ENCODE data around the gene C2CD4C.
"Not testable (repeated sequence)": the region's sequence is repeated elsewhere in the genome, so short reads cannot be mapped to it uniquely, and the experiment has no call there.

DNA sequence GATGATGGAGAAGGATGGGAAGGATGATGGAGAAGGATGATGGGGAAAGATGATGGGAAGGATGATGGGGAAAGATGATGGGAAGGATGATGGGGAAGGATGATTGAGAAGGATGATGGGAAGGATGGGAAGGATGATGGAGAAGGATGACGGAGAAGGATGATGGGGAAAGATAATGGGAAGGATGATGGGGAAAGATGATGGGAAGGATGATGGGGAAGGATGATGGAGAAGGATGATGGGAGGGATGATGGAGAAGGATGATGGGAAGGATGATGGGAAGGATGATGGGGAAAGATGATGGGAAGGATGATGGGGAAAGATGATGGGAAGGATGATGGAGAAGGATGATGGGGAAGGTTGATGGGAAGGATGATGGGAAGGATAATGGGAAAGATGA, 14.1 kb downstream of the C2CD4C start:
- TF ChIP-seq POLR2A (IDR thresholded peaks at IDR 0.05), result not testable (repeated sequence)
- TF ChIP-seq, protein P1, sequence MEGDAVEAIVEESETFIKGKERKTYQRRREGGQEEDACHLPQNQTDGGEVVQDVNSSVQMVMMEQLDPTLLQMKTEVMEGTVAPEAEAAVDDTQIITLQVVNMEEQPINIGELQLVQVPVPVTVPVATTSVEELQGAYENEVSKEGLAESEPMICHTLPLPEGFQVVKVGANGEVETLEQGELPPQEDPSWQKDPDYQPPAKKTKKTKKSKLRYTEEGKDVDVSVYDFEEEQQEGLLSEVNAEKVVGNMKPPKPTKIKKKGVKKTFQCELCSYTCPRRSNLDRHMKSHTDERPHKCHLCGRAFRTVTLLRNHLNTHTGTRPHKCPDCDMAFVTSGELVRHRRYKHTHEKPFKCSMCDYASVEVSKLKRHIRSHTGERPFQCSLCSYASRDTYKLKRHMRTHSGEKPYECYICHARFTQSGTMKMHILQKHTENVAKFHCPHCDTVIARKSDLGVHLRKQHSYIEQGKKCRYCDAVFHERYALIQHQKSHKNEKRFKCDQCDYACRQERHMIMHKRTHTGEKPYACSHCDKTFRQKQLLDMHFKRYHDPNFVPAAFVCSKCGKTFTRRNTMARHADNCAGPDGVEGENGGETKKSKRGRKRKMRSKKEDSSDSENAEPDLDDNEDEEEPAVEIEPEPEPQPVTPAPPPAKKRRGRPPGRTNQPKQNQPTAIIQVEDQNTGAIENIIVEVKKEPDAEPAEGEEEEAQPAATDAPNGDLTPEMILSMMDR (IDR thresholded peaks at IDR 0.05), result not testable (repeated sequence)

Measured in adrenal gland (tissue), 5 donors.